Stimulated activated CD8-positive, alpha-beta memory T cell treated with anti-CD3 and anti-CD28 coated beads, Interleukin-15, amount 100 ng/mL, for 1 hour (primary cell): ENCODE measurements around the gene EFR3B.

ENCODE experiments used
- DNase-seq: peaks from one replicate; pipeline ENCODE4 v3.0.0-alpha.2; 2020; ENCODE audit warnings: low read depth

Gene EFR3B

GRCh38 chr2:25034081-25034480, 7.8 kb upstream of the EFR3B start:
- DNase-seq = no peak

- DNase-seq = no peak
Measured at GRCh38 chr2:25035537-25036220, 6.2 kb upstream of the EFR3B start.

- no peak for DNase-seq
Measured at GRCh38 chr2:25036221-25036559, 5.7 kb upstream of the EFR3B start.

- no peak for DNase-seq
Measured at GRCh38 chr2:25039126-25039525, 2.8 kb upstream of the EFR3B start.

- DNase-seq = no peak
Measured at GRCh38 chr2:25041307-25041927, 459 bp upstream of the EFR3B start.

GRCh38 chr2:25042321-25043240, 705 bp downstream of the EFR3B start:
- no peak for DNase-seq

- DNase-seq = no peak
Measured at GRCh38 chr2:25043241-25043867, 1.5 kb downstream of the EFR3B start.

- no peak for DNase-seq
Measured at GRCh38 chr2:25044011-25044410, 2.1 kb downstream of the EFR3B start.

GRCh38 chr2:25044990-25045389, 3.1 kb downstream of the EFR3B start:
- DNase-seq = no peak

- DNase-seq = no peak
Measured at GRCh38 chr2:25049422-25049821, 7.5 kb downstream of the EFR3B start.

- DNase-seq = no peak
Measured at GRCh38 chr2:25050128-25050527, 8.3 kb downstream of the EFR3B start.

GRCh38 chr2:25053041-25053440, 11.2 kb downstream of the EFR3B start:
- DNase-seq = no peak

GRCh38 chr2:25054720-25055119, 12.8 kb downstream of the EFR3B start:
- no peak for DNase-seq

GRCh38 chr2:25055376-25055920, 13.6 kb downstream of the EFR3B start:
- DNase-seq = no peak

GRCh38 chr2:25056098-25056821, 14.4 kb downstream of the EFR3B start:
- no peak for DNase-seq

- DNase-seq = no peak
Measured at GRCh38 chr2:25062511-25062917, 20.6 kb downstream of the EFR3B start.

GRCh38 chr2:25063876-25064660, 22.2 kb downstream of the EFR3B start:
- no peak for DNase-seq

GRCh38 chr2:25065768-25066167, 23.9 kb downstream of the EFR3B start:
- no peak for DNase-seq

- no peak for DNase-seq
Measured at GRCh38 chr2:25066455-25066854, 24.6 kb downstream of the EFR3B start.

- DNase-seq = no peak
Measured at GRCh38 chr2:25068217-25068616, 26.3 kb downstream of the EFR3B start.

GRCh38 chr2:25071966-25072365, 30.1 kb downstream of the EFR3B start:
- DNase-seq = no peak
